ENCODE results near the gene MDFI. TPM values are rescaled to one million over a fixed set of nuclear protein-coding genes. Genes with fewer than 3 reads are reported as not detected.
"Not testable (repeated sequence)": the region's sequence is repeated elsewhere in the genome, so short reads cannot be mapped to it uniquely, and the experiment has no call there.

MDFI gene
- total and polyA plus RNA-seq, 9 of the 15 experiments (the other 6 are each of a cell fraction or from before 2014, with no cell fraction given) = not detected

DNA sequence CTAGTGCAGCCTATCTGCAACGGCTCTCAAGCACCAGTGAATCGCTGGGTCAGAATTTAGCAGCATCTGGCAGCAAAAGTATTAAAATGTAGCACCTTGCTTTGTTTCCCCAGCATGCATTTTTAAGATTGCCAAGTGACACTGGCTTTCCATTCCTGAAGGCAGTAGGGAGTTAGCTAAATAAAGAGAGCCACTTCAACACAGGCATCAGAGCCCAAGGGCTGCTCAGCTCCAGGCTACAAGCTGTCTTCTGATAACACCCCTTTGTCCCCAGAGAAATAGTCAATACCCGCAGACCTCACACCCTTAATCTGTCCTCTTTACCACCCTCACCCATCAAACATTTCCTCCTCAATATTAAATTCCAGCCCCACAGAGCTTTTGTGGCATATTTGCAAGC lies 19.7 kb upstream of the MDFI start:
- DNase-seq (ENCODE audit: extremely low read depth in 1 of 4, low spot score in 3 of 4) (no peak), FAIRE-seq (no peak), ATAC-seq (no peak; the same call in 2 of the 3 replicates)
- in situ Hi-C loops (cut with MboI) (no loop called here), intact Hi-C loops (cut with micrococcal nuclease) (loop anchor here (5.0 kb wide), 1 partner anchor 636 kb away; no protein-coding TSS in a partner anchor)
- peaks cover 26 to 41% of the 10 kb centered on the region in 2 experiments for H3K27me3 ChIP-seq (ENCODE audit: control insufficient read depth in 2 of 2, insufficient read depth in 2 of 2, low read length in 2 of 2)
- H4K20me1 ChIP-seq (replicated peaks; ENCODE audit: control insufficient read depth, insufficient read depth, low read length) = no peaks in the 10 kb centered on the region
- H3K4me2 ChIP-seq (ENCODE audit: insufficient read depth, low read length) = no peak overlapping the region
- 0 out of 2 replicates have a peak, but pooled peaks cover 3% of the 10 kb centered on the region for H3K9me3 ChIP-seq (replicated peaks; ENCODE audit: control insufficient read depth, insufficient read depth, low read depth, low read length)
- 0% methylated on average over 3 of the region's 3 CpGs for WGBS (ENCODE audit: insufficient coverage, low coverage, missing lambda C conversion rate)
- no peaks in the 10 kb centered on the region for H3K9me1 ChIP-seq (ENCODE audit: control insufficient read depth, insufficient read depth, low read length)
- no peaks in the 10 kb centered on the region for H3K79me2 ChIP-seq (ENCODE audit: control insufficient read depth, insufficient read depth, low read length)
- H3K4me3 ChIP-seq = no peak overlapping the region
- H3K36me3 ChIP-seq (ENCODE audit: control insufficient read depth, insufficient read depth, low read length) = no peaks in the 10 kb centered on the region
- H3K4me1 ChIP-seq (replicated peaks in 1 of 2; ENCODE audit: control insufficient read depth in 2 of 2, insufficient read depth in 2 of 2, low read length in 2 of 2) = no peaks in the 10 kb centered on the region
- no peak for TF ChIP-seq TEAD1 (CRISPR knock-in tag; IDR thresholded peaks at IDR 0.05)
- POLR2A ChIA-PET = interaction anchor here (0.6 to 1.0 kb wide), 5 partner anchors 11 to 486 kb away, joined by 3 to 6 read pairs (median 3); no protein-coding TSS in a partner anchor
- no peak overlapping the region for H2AFZ ChIP-seq (ENCODE audit: low read depth, low read length)
- BruUV-seq (replicated peaks) = no TSS peak
- H3K27ac ChIP-seq (ENCODE audit: extremely low read depth, low read depth, low read length) = no peak overlapping the region
- no peak overlapping the region for H3K9ac ChIP-seq (ENCODE audit: insufficient read depth in 1 of 2, low read depth in 2 of 2, low read length in 2 of 2)
- CTCF ChIA-PET (ENCODE audit: low intra/inter-chr PET ratio) = interaction anchor here (0.7 kb wide), 1 partner anchor 17 kb away, joined by 3 read pairs; no protein-coding TSS in a partner anchor

DNA sequence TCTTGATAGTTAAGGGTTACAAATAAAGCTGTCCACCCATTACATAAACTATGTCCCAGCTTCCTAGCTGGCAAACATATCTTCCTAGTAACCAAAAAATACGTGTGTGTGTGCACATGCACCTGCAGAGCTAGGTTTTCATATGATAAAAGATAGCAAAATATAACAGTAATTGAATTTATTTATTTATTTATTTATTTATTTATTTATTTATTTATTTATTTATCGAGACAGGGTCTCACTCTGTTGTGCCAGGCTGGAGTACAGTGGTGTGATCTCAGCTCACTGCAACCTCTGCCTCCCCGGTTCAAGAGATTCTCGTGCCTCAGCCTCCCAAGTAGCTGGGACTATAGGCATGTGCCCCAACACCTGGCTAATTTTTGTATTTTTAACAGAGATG lies 19.1 kb upstream of the MDFI start:
- H3K79me2 ChIP-seq (ENCODE audit: control insufficient read depth, insufficient read depth, low read length); H3K9me1 ChIP-seq (ENCODE audit: control insufficient read depth, insufficient read depth, low read length); ATAC-seq; H3K4me1 ChIP-seq (replicated peaks in 1 of 2; ENCODE audit: control insufficient read depth in 2 of 2, insufficient read depth in 2 of 2, low read length in 2 of 2); H3K4me3 ChIP-seq; BruUV-seq (replicated peaks); H3K9ac ChIP-seq (ENCODE audit: insufficient read depth in 1 of 2, low read depth in 2 of 2, low read length in 2 of 2); H3K36me3 ChIP-seq (ENCODE audit: control insufficient read depth, insufficient read depth, low read length); H3K27ac ChIP-seq (ENCODE audit: extremely low read depth, low read depth, low read length); DNase-seq (ENCODE audit: extremely low read depth in 1 of 4, low spot score in 3 of 4); in situ Hi-C loops (cut with MboI); H4K20me1 ChIP-seq (replicated peaks; ENCODE audit: control insufficient read depth, insufficient read depth, low read length); H3K9me3 ChIP-seq (replicated peaks; ENCODE audit: control insufficient read depth, insufficient read depth, low read depth, low read length); H2AFZ ChIP-seq (ENCODE audit: low read depth, low read length); H3K4me2 ChIP-seq (ENCODE audit: insufficient read depth, low read length); FAIRE-seq: not testable (repeated sequence)
- 0% methylated on average over 4 of the region's 4 CpGs for WGBS (ENCODE audit: insufficient coverage, low coverage, missing lambda C conversion rate)
- CTCF ChIA-PET (ENCODE audit: low intra/inter-chr PET ratio) = interaction anchor here (0.7 kb wide), 1 partner anchor 17 kb away, joined by 3 read pairs; no protein-coding TSS in a partner anchor
- H3K27me3 ChIP-seq (ENCODE audit: control insufficient read depth in 2 of 2, insufficient read depth in 2 of 2, low read length in 2 of 2) = peaks cover 23 to 46% of the 10 kb centered on the region in 2 experiments
- intact Hi-C loops (cut with micrococcal nuclease) = loop anchor here (5.0 kb wide), 1 partner anchor 637 kb away; no protein-coding TSS in a partner anchor
- POLR2A ChIA-PET = interaction anchor here (0.7 to 1.0 kb wide), 3 partner anchors 11 to 114 kb away, joined by 3 to 6 read pairs (median 3); no protein-coding TSS in a partner anchor
